ENCODE measurements around the gene CTNNAL1. TPM values are rescaled to one million over a fixed set of nuclear protein-coding genes. Genes with fewer than 3 reads are reported as not detected.

Gene CTNNAL1
- polyA plus RNA-seq, 1 donor from 2014 or later: 24.7 TPM

- H3K4me2 ChIP-seq (ENCODE audit: low read length): no peak overlapping the region
- no peaks in the 10 kb centered on the region for H3K79me2 ChIP-seq (replicated peaks; ENCODE audit: insufficient read depth, low read length)
- no peaks in the 10 kb centered on the region for H3K9me3 ChIP-seq (ENCODE audit: low read length)
- H2AFZ ChIP-seq (ENCODE audit: low read depth, low read length): no peak overlapping the region
- H3K4me3 ChIP-seq (ENCODE audit: low read length): no peak overlapping the region
- no peak overlapping the region for H3K9ac ChIP-seq (ENCODE audit: low read length)
- peaks cover 5% of the 10 kb centered on the region for H3K36me3 ChIP-seq (ENCODE audit: insufficient read depth, low read length)
- no peaks in the 10 kb centered on the region for H3K27me3 ChIP-seq (ENCODE audit: insufficient read depth, low read depth, low read length)
- H3K9me2 ChIP-seq (ENCODE audit: insufficient read depth, low read length): no peaks in the 10 kb centered on the region
- H4K20me1 ChIP-seq (ENCODE audit: insufficient read depth): no peaks in the 10 kb centered on the region
- H3F3A ChIP-seq (ENCODE audit: insufficient read depth, low read length, poor library complexity, severe bottlenecking): no peaks in the 10 kb centered on the region
- H3K27ac ChIP-seq (ENCODE audit: low read length): no peak overlapping the region
- no peak for TF ChIP-seq EP300 (conservative IDR thresholded peaks at IDR 0.05; ENCODE audit: poor library complexity, severe bottlenecking)
- TF ChIP-seq, protein P1, sequence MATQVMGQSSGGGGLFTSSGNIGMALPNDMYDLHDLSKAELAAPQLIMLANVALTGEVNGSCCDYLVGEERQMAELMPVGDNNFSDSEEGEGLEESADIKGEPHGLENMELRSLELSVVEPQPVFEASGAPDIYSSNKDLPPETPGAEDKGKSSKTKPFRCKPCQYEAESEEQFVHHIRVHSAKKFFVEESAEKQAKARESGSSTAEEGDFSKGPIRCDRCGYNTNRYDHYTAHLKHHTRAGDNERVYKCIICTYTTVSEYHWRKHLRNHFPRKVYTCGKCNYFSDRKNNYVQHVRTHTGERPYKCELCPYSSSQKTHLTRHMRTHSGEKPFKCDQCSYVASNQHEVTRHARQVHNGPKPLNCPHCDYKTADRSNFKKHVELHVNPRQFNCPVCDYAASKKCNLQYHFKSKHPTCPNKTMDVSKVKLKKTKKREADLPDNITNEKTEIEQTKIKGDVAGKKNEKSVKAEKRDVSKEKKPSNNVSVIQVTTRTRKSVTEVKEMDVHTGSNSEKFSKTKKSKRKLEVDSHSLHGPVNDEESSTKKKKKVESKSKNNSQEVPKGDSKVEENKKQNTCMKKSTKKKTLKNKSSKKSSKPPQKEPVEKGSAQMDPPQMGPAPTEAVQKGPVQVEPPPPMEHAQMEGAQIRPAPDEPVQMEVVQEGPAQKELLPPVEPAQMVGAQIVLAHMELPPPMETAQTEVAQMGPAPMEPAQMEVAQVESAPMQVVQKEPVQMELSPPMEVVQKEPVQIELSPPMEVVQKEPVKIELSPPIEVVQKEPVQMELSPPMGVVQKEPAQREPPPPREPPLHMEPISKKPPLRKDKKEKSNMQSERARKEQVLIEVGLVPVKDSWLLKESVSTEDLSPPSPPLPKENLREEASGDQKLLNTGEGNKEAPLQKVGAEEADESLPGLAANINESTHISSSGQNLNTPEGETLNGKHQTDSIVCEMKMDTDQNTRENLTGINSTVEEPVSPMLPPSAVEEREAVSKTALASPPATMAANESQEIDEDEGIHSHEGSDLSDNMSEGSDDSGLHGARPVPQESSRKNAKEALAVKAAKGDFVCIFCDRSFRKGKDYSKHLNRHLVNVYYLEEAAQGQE (IDR thresholded peaks at IDR 0.05; ENCODE audit: borderline replicate concordance): no peak
- TF ChIP-seq EZH2 (IDR thresholded peaks at IDR 0.05; ENCODE audit: borderline replicate concordance, insufficient read depth, low read length, poor library complexity, severe bottlenecking): no peak
- TF ChIP-seq MXI1 (conservative IDR thresholded peaks at IDR 0.05; ENCODE audit: poor library complexity, severe bottlenecking): no peak
- TF ChIP-seq, protein P2, sequence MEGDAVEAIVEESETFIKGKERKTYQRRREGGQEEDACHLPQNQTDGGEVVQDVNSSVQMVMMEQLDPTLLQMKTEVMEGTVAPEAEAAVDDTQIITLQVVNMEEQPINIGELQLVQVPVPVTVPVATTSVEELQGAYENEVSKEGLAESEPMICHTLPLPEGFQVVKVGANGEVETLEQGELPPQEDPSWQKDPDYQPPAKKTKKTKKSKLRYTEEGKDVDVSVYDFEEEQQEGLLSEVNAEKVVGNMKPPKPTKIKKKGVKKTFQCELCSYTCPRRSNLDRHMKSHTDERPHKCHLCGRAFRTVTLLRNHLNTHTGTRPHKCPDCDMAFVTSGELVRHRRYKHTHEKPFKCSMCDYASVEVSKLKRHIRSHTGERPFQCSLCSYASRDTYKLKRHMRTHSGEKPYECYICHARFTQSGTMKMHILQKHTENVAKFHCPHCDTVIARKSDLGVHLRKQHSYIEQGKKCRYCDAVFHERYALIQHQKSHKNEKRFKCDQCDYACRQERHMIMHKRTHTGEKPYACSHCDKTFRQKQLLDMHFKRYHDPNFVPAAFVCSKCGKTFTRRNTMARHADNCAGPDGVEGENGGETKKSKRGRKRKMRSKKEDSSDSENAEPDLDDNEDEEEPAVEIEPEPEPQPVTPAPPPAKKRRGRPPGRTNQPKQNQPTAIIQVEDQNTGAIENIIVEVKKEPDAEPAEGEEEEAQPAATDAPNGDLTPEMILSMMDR (IDR thresholded peaks at IDR 0.05; ENCODE audit: poor library complexity, severe bottlenecking): no peak
- no peak for TF ChIP-seq POLR2AphosphoS5 (IDR thresholded peaks at IDR 0.05)
- TF ChIP-seq SMC3 (conservative IDR thresholded peaks at IDR 0.05; ENCODE audit: poor library complexity): no peak
- TF ChIP-seq RAD21 (conservative IDR thresholded peaks at IDR 0.05): no peak
- TF ChIP-seq TAF1 (IDR thresholded peaks at IDR 0.05; ENCODE audit: low read depth): no peak
Measured at GRCh38 chr9:109035684-109036423, 22.6 kb upstream of the CTNNAL1 start.

DNA sequence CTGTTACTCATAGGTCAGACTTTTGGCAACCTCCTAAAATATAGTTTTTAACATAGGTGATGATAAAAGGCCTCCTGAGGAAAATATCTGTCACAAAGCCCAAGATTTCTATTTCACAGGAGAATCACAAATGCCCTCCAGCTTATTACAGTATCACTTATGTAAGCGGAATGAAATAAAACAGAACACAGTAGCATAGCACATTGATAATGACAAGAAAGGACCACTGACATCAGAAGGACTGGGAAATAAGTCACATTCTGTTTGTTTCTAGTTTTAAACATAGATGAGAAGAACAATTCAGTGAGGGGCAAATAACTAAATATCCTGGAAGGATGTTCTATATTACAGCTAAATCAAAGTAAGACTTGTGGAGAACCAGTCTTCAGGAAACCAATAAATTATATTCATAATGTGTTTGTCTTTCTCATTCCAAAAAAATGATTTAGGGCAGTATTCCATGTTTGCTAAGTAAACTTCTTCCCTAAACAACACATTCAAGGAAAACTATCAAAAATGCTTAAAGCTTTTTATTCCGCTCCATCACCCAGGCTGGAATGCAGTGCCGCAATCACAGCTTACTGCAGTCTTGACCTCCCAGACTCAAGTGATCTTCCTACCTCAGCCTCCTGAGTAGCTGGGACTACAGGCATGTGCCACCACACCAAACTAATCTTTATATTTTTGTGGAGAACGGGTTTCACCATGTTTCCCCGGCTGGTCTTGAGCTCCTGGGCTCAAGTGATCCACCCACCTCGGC is 20.8 kb upstream of the CTNNAL1 start:
- Histone ChIP-seq H2AFZ (ENCODE audit: low read depth, low read length) (no peak overlapping the region), H3K27me3 (ENCODE audit: insufficient read depth, low read depth, low read length) (no peaks in the 10 kb centered on the region), H3K27ac (ENCODE audit: low read length) (no peak overlapping the region), H3K36me3 (ENCODE audit: insufficient read depth, low read length) (peaks cover 5% of the 10 kb centered on the region), H3K9me2 (ENCODE audit: insufficient read depth, low read length) (no peaks in the 10 kb centered on the region), H3K9me3 (ENCODE audit: low read length) (no peaks in the 10 kb centered on the region), H3F3A (ENCODE audit: insufficient read depth, low read length, poor library complexity, severe bottlenecking) (no peaks in the 10 kb centered on the region), H3K79me2 (replicated peaks; ENCODE audit: insufficient read depth, low read length) (no peaks in the 10 kb centered on the region), H3K4me2 (ENCODE audit: low read length) (no peak overlapping the region), H3K9ac (ENCODE audit: low read length) (no peak overlapping the region), H3K4me3 (ENCODE audit: low read length) (no peak overlapping the region), H4K20me1 (ENCODE audit: insufficient read depth) (no peaks in the 10 kb centered on the region)
- TF ChIP-seq, protein P1 (IDR thresholded peaks at IDR 0.05; ENCODE audit: borderline replicate concordance): no peak
- TF ChIP-seq EP300 (conservative IDR thresholded peaks at IDR 0.05; ENCODE audit: poor library complexity, severe bottlenecking) (no peak), RAD21 (conservative IDR thresholded peaks at IDR 0.05) (no peak), EZH2 (IDR thresholded peaks at IDR 0.05; ENCODE audit: borderline replicate concordance, insufficient read depth, low read length, poor library complexity, severe bottlenecking) (no peak), POLR2AphosphoS5 (IDR thresholded peaks at IDR 0.05) (no peak), TAF1 (IDR thresholded peaks at IDR 0.05; ENCODE audit: low read depth) (no peak), SMC3 (conservative IDR thresholded peaks at IDR 0.05; ENCODE audit: poor library complexity) (no peak), MXI1 (conservative IDR thresholded peaks at IDR 0.05; ENCODE audit: poor library complexity, severe bottlenecking) (no peak)
- TF ChIP-seq, protein P2 (IDR thresholded peaks at IDR 0.05; ENCODE audit: poor library complexity, severe bottlenecking): no peak
